GM19193 (cell line): ENCODE data around the gene CKAP2L.

Source experiments
- POLR2A ChIP-seq: IDR thresholded peaks from 4 replicates; pipeline ENCODE4 v1.6.1; 2011; ENCODE audit not compliant: insufficient read depth, insufficient read length; ENCODE audit errors: extremely low read depth

CKAP2L gene

DNA sequence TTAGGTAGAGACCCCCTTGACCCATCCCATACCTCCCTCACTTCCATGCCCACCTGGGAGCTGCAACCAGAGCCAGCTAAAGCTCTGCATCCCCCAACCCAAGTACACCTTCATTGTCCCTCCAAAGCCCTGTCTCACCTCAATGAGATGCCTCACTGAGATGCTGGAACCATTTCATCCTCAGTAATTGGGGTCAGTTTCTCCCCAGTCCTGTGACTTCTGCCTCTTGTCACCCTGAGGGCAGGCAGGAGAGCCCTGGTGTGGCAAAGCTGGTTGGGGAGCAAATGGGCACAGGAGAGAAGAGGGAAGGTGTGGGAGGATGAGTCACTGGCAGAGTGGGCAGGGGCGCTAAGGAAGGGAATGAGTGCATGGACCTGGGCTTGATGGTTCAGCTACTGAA lies 71.5 kb downstream of the CKAP2L start:
- TF ChIP-seq POLR2A = no peak

DNA sequence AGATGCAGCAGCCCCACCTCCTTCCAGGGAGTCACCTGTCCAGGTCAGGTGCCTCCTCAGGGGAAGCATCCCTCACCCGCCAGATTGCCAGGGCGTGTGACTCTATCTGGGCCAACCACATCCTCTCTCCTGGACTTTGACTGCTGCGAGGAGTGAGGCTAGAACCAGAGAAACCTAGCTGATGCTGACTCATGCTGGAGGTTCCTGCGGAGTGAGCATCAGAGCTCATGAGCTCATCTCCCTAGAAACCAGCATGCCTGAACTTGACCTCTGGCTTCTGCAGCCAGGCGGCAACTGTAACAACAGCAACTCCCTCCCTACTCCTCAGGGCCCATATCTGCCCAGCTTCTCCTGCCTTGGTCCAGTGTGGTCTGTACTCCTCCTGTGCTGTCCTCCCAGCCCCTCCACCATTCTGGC lies 71.9 kb downstream of the CKAP2L start:
- TF ChIP-seq POLR2A = peak; percentile 32

DNA sequence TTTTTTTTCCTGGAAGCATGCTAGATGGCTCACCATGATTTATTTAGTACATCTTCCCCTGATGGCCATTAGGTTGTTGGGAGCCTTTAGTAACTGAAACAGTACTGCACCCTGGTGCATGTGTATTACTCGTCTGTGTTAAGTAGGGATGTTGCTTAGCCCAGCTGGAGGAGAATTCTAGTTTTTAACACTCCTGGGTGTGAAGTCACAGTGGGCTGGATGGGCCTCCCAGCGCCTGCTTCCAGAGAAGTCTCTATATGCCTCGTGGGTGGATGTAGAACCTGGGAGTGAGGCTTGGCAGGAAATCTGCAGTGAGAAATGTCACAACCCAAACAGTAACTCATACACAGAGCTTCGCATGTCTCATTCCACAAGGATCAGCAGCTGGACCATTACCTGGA lies 72.5 kb downstream of the CKAP2L start:
- no peak for TF ChIP-seq POLR2A

DNA sequence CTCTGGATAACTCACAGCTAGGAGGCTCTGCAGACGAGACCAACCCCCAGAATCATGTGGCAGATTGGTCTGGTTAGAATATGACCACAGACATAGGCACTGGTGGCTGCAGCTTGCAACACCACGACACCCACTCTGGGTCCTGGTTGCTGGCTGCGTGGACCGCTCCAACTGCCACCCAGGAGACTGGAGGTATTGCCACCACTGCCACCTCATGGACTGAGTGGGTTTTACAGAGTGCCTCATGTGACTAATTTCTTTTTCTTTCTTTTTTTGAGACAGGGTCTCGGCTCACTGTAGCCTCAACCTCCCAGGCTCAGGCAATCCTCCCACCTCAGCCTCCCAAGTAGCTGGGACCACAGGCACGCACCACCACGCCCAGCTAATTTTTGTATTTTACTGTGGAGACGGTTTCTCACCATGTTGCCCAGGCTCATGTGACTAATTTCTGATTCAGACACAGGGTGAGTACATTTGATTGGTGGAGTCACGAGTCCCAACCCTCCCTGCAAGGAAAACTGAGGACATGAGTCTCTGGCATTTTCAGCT lies 73.5 kb downstream of the CKAP2L start:
- no peak for TF ChIP-seq POLR2A

DNA sequence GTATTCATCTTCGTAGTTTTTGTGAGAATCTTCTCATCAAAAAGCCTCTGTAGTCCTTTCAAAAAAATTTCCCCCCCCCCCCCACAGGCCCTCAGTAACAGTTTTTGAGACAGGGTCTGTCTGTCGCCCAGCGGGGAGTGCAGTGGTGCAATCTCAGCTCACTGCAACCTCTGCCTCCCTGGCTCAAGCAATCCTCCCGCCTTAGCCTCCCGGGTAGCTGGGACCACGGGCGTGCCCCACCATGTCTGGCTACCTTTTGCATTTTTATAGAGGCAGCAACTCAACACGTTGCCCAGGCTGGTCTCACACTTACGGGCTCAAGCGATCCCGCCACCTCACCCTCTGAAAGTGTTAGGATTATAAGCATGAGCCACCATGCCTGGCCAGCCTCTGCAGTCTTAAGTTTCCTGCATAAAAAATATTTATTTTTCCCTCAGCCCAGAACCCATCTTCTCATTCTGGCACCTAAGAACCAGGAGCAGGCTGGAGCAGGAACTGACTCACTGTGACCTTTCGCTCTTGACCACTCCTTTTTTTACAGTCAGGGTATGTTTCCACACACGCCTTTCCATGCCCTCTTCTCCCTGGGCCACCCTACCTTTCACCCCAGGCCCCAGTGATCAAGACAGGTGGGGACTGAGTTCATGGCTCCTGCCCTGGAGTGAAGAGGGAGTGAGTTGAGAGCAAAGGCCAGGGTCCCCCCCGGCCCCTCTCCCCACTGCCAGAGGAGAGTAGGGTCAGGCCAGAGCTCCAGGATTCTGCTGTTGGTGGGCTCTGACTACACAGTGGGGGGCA lies 76.1 kb downstream of the CKAP2L start:
- TF ChIP-seq POLR2A = no peak

DNA sequence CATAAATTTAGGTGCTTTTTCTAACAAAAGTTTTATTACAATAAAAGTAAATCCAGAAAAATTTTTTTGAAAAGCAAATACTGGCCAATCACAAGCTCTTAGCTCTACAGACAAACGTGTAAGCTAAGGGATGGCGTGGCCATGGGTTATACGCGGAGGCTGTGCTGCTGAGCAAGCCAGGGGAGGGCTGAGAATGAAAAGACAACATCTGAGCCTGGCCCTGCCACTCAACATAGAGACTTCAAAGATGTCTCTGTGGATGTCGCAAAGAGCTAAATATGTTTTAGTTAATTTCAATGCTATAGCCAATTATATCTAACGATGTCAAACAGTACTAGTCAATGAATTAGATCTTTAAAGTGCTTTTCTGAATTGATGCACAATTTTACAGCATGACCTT lies 76.9 kb downstream of the CKAP2L start:
- no peak for TF ChIP-seq POLR2A
